Bronchial epithelial cell (primary cell): Measurements from ENCODE around the gene DMBT1. TPM values are rescaled to one million over a fixed set of nuclear protein-coding genes. Genes with fewer than 3 reads are reported as not detected.

Experiments used
- DNase-seq: peaks from one replicate; pipeline ENCODE4 v3.0.0-alpha.2; 2010; ENCODE audit warnings: low read depth
- FAIRE-seq: peaks from 2 replicates; lab custom pipeline; 2011; peaks lifted over from hg19 to GRCh38; lab: Jason Lieb, UNC
- H3K27me3 ChIP-seq: 2 replicates; pipeline ENCODE4 v1.5.1; 2011; ENCODE audit warnings: low read length; ENCODE audit not compliant: control insufficient read depth, insufficient read depth
- H3K36me3 ChIP-seq: 2 replicates; pipeline ENCODE4 v1.5.1; 2011; ENCODE audit warnings: low read length; ENCODE audit not compliant: control insufficient read depth, insufficient read depth
- H3K4me3 ChIP-seq: 2 replicates; pipeline ENCODE4 v1.5.1; 2011; ENCODE audit warnings: mild to moderate bottlenecking, low read depth, low read length, control low read depth
- total RNA-seq: library from RNA; depleted of rRNA; stranded (reverse); fragments of >200 nt; gene quantifications from 2 replicates; pipeline ENCODE4 v1.2.1, GENCODE V29; 2014
- TF ChIP-seq, protein P1 (sequence below): IDR thresholded peaks from 2 replicates; pipeline ENCODE4 v1.5.1; 2011; ENCODE audit warnings: mild to moderate bottlenecking, moderate library complexity, low read length, control low read depth, inconsistent platforms; ENCODE audit not compliant: insufficient read depth, severe bottlenecking

Gene DMBT1
- total RNA-seq, 1 donor from 2014 or later = not detected

DNA sequence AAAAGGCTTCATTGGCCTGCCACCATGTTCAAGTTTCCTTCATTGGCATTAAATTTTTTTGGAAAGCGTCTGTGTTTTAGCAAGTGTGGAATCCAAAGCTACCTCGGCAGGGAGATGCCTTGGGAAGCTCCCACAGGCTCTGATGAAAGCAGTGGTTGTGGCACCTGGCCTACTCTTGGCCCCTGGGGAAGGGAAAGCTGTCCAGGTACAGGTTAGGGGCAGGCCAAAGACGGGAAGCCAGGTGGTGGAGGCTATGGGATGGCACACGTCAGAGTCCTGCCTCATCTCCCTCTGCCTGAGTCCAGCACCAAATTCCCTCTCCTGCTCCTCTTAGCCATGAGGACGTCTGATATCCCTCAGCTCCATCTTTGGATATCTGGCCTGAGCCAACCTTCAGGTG lies 89.3 kb downstream of the DMBT1 start:
- Histone ChIP-seq H3K4me3 (no peak overlapping the region), H3K36me3 (no peaks in the 10 kb centered on the region), H3K27me3 (peaks cover 6% of the 10 kb centered on the region)
- FAIRE-seq = peak; percentile 7
- TF ChIP-seq, protein P1, sequence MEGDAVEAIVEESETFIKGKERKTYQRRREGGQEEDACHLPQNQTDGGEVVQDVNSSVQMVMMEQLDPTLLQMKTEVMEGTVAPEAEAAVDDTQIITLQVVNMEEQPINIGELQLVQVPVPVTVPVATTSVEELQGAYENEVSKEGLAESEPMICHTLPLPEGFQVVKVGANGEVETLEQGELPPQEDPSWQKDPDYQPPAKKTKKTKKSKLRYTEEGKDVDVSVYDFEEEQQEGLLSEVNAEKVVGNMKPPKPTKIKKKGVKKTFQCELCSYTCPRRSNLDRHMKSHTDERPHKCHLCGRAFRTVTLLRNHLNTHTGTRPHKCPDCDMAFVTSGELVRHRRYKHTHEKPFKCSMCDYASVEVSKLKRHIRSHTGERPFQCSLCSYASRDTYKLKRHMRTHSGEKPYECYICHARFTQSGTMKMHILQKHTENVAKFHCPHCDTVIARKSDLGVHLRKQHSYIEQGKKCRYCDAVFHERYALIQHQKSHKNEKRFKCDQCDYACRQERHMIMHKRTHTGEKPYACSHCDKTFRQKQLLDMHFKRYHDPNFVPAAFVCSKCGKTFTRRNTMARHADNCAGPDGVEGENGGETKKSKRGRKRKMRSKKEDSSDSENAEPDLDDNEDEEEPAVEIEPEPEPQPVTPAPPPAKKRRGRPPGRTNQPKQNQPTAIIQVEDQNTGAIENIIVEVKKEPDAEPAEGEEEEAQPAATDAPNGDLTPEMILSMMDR = no peak
- DNase-seq = no peak

- Histone ChIP-seq H3K27me3 (peaks cover 6% of the 10 kb centered on the region), H3K4me3 (no peak overlapping the region), H3K36me3 (no peaks in the 10 kb centered on the region)
- FAIRE-seq = no peak
- TF ChIP-seq, protein P1 = no peak
- no peak for DNase-seq
Observed at GRCh38 chr10:122650331-122650730, 89.8 kb downstream of the DMBT1 start.

- no peak for DNase-seq
- Histone ChIP-seq H3K27me3 (peaks cover 2% of the 10 kb centered on the region), H3K36me3 (no peaks in the 10 kb centered on the region), H3K4me3 (no peak overlapping the region)
- TF ChIP-seq, protein P1 = no peak
- FAIRE-seq = no peak
Observed at GRCh38 chr10:122655524-122656307, 95.2 kb downstream of the DMBT1 start.

- Histone ChIP-seq H3K36me3 (no peaks in the 10 kb centered on the region), H3K4me3 (no peak overlapping the region), H3K27me3 (peaks cover 2% of the 10 kb centered on the region)
- DNase-seq (no peak), FAIRE-seq (peak; percentile 13)
- TF ChIP-seq, protein P1 = no peak
Observed at GRCh38 chr10:122656308-122656705, 95.8 kb downstream of the DMBT1 start.

DNA sequence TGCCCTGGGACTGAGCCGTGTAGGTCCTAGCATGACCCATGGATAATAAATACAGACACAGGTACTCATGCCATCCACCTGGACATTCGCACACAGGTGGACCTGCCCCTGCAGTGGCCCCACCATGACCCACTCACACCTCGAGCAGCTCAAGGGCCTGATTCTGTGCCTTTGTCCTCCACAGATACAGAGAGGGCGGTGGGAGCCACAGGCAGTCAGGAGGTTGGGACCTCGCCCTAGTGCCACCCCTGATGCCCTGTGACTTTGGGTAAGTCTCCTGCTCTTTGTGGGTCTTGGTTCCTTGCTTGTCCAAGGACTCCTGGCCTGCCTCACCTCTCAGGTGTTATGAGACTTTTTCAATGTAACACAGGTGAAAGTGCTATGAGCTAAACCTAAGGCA lies 96.2 kb downstream of the DMBT1 start:
- TF ChIP-seq, protein P1 = no peak
- no peak overlapping the region for H3K4me3 ChIP-seq
- DNase-seq (no peak), FAIRE-seq (no peak)
- no peaks in the 10 kb centered on the region for H3K36me3 ChIP-seq
- peaks cover 2% of the 10 kb centered on the region for H3K27me3 ChIP-seq
